ENCODE measurements around the gene RBFA. TPM values are rescaled to one million over a fixed set of nuclear protein-coding genes. Genes with fewer than 3 reads are reported as not detected.
"Not testable (repeated sequence)": the region's sequence is repeated elsewhere in the genome, so short reads cannot be mapped to it uniquely, and the experiment has no call there.

The RBFA gene
- total RNA-seq, 2 donors from 2014 or later: 26.6 to 39.4 TPM

DNA sequence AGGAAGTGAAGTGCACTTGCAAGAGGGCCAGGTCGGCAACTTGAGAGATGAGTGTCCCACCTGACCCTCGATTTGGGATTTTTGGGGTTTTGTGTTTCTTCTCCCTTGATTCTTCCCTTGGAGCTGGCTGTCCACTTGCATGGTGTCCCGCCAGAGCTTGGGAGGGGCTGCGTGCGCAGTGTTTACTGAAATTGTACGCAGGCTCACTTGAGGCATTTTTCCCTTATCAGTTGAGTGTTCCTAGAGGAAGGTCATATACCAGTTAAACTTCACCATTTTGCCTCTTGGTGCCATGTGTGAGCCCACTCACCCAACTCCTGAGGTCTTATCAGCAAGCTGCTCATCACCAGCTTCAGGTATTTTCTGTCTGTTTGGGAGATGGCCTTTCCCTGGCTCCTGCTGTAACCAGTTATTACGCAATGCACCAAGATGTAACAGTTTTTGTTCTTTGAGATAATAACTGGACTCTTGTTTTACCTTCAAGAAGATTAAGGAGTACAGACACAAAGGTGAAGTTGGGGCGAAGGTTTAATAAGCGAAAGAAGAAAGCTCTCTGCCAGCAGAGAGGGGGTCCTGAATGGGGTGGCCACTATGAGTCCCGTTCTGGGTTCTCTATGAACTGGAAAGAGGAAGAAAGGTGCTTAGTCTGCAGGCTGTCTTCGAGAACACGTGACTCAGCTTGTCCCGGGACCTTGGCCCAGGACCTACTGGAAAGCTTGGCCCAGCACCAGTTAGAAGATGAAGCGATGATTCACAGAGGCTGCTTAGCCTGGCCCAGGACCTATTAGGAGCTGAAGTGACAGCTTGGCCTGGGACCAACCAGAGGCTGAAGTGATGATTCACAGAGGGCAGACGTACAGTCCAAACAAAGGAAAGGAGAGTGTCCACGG is 24.3 kb upstream of the RBFA start:
- Mint-ChIP-seq H3K27ac (no peak overlapping the region), H3K4me3 (no peak overlapping the region), H3K4me1 (no peaks in the 10 kb centered on the region), H3K9me3 (peaks cover 10% of the 10 kb centered on the region), H3K27me3 (no peaks in the 10 kb centered on the region), H3K36me3 (ENCODE audit: low read depth) (peaks cover 4% of the 10 kb centered on the region)
- no peak for ATAC-seq (replicated peaks)

DNA sequence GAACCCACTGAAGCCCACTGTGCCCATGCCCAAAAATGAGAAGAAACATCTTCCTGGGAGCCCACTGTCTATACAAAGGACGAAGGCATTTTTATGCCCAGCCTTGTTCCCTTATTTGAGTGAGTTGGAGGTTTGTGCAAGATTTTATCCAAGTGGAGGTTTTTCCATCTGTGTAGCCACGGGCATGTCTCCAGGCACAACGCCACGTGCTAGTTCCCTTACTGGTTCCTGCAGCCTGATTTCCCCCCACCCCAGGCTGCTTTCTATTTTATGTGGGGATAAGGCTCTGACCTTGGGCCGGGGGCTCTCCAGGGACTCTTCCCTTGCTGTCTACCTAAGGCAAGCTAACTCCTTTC is 23.7 kb upstream of the RBFA start:
- no peak overlapping the region for H3K4me3 Mint-ChIP-seq
- H3K36me3 Mint-ChIP-seq (ENCODE audit: low read depth): peaks cover 4% of the 10 kb centered on the region
- peaks cover 10% of the 10 kb centered on the region for H3K9me3 Mint-ChIP-seq
- H3K27ac Mint-ChIP-seq: no peak overlapping the region
- no peak for ATAC-seq (replicated peaks)
- no peaks in the 10 kb centered on the region for H3K4me1 Mint-ChIP-seq
- no peaks in the 10 kb centered on the region for H3K27me3 Mint-ChIP-seq

DNA sequence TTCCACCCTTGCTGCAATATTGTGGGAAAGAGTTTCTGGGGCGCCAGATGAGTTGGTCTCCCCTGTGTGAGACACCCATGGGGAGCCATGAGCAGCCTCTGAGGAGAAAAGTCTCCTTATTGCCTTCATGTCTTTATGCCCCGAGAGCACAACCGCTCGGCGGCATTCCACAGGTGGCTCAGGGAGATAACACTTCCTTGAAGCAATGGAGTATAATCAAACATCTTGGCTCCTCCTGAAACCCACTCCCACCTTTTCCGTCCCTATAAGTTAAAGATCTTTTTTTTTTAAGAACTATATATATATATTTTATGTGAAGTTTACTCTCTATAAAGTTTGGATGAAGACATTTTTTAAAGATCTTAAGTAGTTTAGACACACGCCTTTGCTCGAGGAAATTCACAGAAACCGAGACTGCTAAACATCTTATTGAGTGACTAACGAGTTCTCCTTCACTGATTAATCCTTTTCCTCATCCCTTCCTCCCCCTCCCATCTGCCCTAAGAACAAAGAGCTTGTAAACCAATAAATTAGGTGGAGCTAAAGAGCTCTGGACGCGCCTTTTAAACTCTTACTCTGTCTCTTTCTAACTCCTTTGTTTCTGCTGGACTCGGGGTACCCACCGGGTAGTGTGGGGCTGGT is 22.6 kb upstream of the RBFA start:
- ATAC-seq (replicated peaks); H3K4me1 Mint-ChIP-seq; H3K36me3 Mint-ChIP-seq (ENCODE audit: low read depth); H3K27me3 Mint-ChIP-seq; H3K4me3 Mint-ChIP-seq; H3K27ac Mint-ChIP-seq; H3K9me3 Mint-ChIP-seq: not testable (repeated sequence)

DNA sequence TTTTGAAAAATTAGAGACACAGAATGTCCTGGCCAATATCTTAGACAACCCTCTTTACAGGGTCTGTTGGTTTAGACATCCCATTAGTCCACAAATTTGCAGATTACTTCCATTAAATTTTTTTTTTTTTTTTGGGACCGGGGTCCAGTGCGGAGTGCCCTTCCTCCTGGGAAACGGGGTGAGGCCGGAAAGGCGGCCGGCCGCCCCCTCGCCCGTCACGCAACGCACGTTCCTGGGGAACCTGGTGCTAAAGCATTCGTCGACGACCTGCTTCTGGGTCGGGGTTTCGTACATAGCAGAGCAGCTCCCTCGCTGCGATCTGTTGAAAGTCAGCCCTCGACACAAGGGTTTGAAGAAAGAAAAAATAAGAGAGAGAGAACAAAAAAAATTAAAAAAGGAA is 21.5 kb upstream of the RBFA start:
- Mint-ChIP-seq H3K9me3 (peaks cover 10% of the 10 kb centered on the region), H3K4me3 (no peak overlapping the region), H3K27ac (no peak overlapping the region), H3K36me3 (ENCODE audit: low read depth) (peaks cover 4% of the 10 kb centered on the region), H3K27me3 (no peaks in the 10 kb centered on the region), H3K4me1 (no peaks in the 10 kb centered on the region)
- ATAC-seq (replicated peaks): no peak

DNA sequence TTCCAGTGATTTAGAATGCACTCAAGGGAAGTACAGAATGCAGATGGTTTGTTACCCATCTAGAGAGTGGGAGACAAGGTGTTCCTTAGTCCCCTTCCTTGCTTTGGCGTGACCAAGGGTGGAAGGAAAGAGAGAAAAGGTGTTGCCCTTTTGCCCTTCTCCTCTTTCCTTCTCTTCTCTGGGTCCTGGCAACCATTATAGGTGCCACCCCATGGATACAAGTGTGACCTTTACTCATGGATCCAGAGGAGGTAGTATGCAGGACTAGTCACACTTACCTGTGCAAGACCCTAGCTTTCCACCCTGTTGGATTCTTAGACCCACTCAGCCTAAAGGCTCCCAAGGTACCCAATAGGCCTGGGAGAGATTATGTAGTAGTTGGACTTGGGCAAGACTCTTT is 11.6 kb upstream of the RBFA start:
- Mint-ChIP-seq H3K4me1 (no peaks in the 10 kb centered on the region), H3K27ac (no peak overlapping the region), H3K9me3 (peaks cover 16% of the 10 kb centered on the region), H3K4me3 (no peak overlapping the region), H3K36me3 (ENCODE audit: low read depth) (peaks cover 31% of the 10 kb centered on the region), H3K27me3 (no peaks in the 10 kb centered on the region)
- no peak for ATAC-seq (replicated peaks)

DNA sequence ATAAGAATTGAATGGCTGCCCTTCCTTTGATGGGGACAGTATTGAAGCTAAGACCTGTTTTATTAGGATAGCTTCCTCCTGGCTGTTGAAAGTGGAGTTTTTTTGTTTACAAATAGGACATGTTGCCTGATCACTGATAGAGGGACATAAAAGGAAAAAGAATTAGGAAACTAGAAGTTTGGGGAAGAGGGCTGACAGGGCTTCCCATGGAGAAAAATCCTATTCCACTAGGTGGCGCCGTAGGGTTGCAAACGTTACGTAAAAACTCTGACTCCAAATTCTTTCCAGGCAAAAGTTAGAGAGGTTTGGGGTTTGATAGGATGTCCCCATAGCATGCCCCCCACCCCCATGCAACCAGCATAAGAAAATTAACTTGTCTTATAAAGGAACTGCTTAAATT is 11.1 kb upstream of the RBFA start:
- H3K9me3 Mint-ChIP-seq: peaks cover 14% of the 10 kb centered on the region
- no peak for ATAC-seq (replicated peaks)

DNA sequence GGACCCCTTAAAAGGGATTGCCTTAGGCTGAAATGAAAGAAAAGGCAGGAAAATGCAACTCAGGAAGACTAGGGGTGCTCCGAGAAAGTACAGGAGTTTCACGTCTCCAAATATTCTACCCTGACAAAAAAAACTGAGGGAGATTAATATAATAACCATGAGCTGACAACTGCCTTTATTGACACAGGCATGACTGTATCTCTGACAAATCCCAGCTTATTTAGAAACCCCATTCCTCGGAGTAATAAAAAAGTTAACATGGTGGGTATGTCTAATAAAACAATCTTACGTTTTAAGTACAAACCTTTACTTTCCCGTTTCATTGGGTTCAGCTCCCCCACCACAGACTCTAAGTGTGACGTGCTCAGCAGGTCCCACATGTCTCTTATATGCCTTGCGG is 7.9 kb upstream of the RBFA start:
- H3K36me3 Mint-ChIP-seq (ENCODE audit: low read depth): peaks cover 31% of the 10 kb centered on the region
- no peaks in the 10 kb centered on the region for H3K27me3 Mint-ChIP-seq
- H3K27ac Mint-ChIP-seq: no peak overlapping the region
- H3K9me3 Mint-ChIP-seq: peaks cover 12% of the 10 kb centered on the region
- no peak for ATAC-seq (replicated peaks)
- no peaks in the 10 kb centered on the region for H3K4me1 Mint-ChIP-seq
- H3K4me3 Mint-ChIP-seq: no peak overlapping the region

More for the DNA sequence above, 11.1 kb upstream of the RBFA start:
- H3K27ac Mint-ChIP-seq: no peak overlapping the region
- H3K4me3 Mint-ChIP-seq: no peak overlapping the region
- peaks cover 31% of the 10 kb centered on the region for H3K36me3 Mint-ChIP-seq (ENCODE audit: low read depth)
- H3K27me3 Mint-ChIP-seq: no peaks in the 10 kb centered on the region
- no peaks in the 10 kb centered on the region for H3K4me1 Mint-ChIP-seq

DNA sequence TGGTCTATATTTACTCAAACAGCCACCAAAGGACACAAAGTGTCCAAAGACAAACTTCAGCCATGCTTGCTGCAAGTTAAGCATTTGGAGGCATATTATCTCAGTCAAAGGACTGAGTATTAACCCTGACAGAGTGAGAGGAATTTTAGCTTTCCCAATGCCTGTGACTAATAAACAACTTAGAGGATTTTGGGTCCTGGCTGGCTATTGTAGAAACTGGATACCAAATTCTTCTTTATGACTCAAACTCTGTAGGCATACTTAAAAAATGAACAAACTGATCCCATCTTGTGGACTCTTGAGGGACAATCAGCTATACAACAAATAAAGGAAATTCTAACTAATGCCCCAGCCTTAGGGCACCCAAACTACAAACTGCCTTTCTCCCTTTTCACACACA is 6.5 kb upstream of the RBFA start:
- not testable (repeated sequence) for H3K4me3 Mint-ChIP-seq; H3K27ac Mint-ChIP-seq; H3K4me1 Mint-ChIP-seq; H3K27me3 Mint-ChIP-seq; ATAC-seq (replicated peaks)
- Mint-ChIP-seq H3K36me3 (ENCODE audit: low read depth) (peaks cover 31% of the 10 kb centered on the region), H3K9me3 (peaks cover 12% of the 10 kb centered on the region)

DNA sequence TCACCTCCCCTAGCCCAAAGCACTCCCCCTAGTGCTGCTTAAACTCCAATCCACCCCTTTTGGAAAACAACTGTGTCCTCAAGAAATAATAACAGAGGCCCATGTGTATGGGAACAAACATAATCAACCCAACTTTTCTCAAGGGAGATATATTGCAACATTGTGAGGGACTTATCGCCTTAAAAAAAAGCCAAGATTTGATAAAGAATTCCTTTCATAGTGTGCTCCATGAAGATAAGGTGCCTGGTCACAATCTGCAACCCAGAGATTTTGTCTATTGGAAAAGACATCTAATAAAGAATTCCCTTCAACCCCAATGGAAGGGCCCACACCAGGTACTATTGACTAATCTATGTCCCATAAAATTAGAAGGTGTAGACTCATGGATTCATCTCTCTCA is 4.5 kb upstream of the RBFA start:
- Mint-ChIP-seq H3K27ac (no peak overlapping the region), H3K27me3 (no peaks in the 10 kb centered on the region), H3K36me3 (ENCODE audit: low read depth) (peaks cover 31% of the 10 kb centered on the region), H3K4me3 (no peak overlapping the region), H3K4me1 (peaks cover 8% of the 10 kb centered on the region), H3K9me3 (peaks cover 11% of the 10 kb centered on the region)
- ATAC-seq (replicated peaks): no peak

DNA sequence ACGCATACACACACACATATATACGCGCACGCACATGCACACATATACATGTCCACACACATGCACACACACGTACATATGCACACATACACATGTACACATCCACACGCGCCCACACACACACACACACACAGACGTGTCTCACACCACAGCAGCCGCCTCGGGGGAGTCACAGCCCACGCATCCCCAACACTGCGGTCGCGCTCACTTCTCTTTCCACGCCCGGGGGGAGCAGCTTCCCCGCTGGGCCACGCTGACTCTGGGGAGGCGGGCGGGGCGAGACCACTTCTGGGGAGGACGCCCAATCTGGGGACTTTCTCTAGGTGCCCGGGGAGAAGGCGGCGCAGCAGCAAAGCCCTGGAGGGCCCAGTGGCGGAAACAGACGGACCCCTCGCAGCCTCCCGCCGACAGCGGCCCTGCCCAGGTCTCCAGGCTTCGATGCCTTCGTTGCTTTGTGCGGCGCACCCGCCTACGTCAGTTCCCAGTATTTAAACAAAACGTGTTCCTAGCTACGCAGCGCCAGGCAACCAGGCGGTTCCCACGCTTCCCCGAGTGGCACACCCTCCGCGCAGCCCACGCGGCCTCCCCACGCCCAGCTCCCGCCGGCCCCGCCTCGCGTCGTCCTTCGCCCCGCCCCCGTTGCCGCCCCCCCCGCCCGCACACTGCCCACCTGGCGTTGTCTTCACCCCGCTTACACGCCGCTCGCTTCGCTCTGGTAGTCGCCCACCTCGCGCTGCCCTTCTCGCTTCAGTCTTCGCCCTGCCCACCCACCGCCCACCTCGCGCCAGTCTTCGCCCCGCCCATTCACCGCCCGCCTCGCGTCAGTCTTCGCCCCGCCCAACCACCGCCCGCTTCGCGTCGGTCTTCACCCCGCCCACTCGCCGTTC is 810 bp upstream of the RBFA start:
- H3K9me3 Mint-ChIP-seq: peaks cover 7% of the 10 kb centered on the region
- H3K36me3 Mint-ChIP-seq (ENCODE audit: low read depth): peaks cover 22% of the 10 kb centered on the region
- H3K27me3 Mint-ChIP-seq: no peaks in the 10 kb centered on the region
- peak overlapping the region; percentile 89 for H3K27ac Mint-ChIP-seq
- H3K4me3 Mint-ChIP-seq: peak overlapping the region; percentile 93
- peaks cover 16% of the 10 kb centered on the region for H3K4me1 Mint-ChIP-seq
- peak; percentile 56 for ATAC-seq (replicated peaks)

DNA sequence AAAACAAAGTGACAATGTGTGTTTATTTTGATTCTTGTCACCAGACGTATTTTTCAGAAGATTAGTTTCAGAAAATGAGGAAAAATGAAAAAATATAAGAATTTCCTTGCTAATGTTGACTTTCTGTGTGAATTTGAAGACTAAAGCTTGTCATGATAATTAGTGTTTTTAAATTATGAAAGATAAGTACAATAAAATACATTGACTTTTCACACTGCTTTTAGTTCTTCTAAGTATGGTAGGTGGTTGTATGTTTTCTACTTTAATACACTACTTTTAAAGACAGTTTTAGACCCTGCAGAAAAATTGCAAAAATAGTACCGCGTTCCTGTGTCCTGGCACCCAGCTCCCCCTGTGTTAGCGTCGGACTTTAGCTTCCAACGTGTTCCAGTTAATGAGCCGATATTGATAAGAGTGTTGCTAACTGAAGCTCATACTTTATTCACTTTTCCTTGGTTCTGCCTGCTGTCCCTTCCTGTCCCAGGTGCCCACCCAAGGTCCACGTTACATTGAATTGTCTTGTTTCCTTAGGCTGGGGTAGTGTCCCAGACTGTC is 695 bp downstream of the RBFA start:
- Mint-ChIP-seq H3K27ac (peak overlapping the region; percentile 89), H3K4me1 (peaks cover 16% of the 10 kb centered on the region), H3K27me3 (no peaks in the 10 kb centered on the region), H3K4me3 (peak overlapping the region; percentile 93), H3K36me3 (ENCODE audit: low read depth) (peaks cover 37% of the 10 kb centered on the region), H3K9me3 (peaks cover 3% of the 10 kb centered on the region)
- ATAC-seq (replicated peaks): no peak

DNA sequence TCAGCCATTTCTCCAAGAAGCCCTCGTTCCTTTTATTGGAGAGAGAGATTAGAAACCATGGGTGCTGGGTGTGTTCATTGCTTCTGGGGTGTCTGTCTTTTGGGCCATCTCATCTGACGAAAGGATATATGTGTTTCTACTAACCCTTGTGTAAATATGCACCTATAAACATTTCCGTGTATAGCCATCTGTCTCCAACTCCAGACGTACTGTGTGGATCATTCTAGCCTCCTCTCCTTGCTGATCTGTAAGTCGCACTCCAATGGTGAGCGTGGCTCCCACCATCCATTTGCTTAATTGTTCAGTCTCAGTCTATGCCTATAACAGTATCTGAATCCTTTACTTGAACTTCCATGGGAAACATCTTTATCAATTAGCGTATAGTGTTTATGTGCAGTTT is 1.8 kb downstream of the RBFA start:
- no peak for ATAC-seq (replicated peaks)
- peaks cover 17% of the 10 kb centered on the region for H3K4me1 Mint-ChIP-seq
- H3K27me3 Mint-ChIP-seq: no peaks in the 10 kb centered on the region
- H3K36me3 Mint-ChIP-seq (ENCODE audit: low read depth): peaks cover 48% of the 10 kb centered on the region
- no peak overlapping the region for H3K27ac Mint-ChIP-seq
- peak overlapping the region; percentile 93 for H3K4me3 Mint-ChIP-seq
- peaks cover 3% of the 10 kb centered on the region for H3K9me3 Mint-ChIP-seq

DNA sequence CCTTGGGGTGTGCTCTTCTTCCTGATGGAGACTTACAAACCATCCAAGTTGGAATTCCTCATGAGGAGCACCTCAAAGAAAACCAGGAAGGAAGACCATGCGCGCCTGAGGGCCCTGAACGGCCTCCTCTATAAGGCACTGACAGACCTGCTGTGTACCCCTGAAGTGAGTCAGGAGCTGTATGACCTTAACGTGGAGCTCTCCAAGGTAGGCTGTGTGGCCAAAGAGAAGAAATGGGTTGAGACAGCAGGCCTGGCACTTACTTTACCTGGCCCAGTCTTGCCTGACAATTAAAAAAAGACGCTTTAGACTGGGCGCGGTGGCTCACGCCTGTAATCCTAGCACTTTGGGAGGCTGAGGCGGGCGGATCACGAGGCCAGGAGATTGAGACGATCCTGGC is 3.1 kb downstream of the RBFA start:
- no peak for ATAC-seq (replicated peaks)
- Mint-ChIP-seq H3K9me3 (peaks cover 3% of the 10 kb centered on the region), H3K4me1 (peaks cover 22% of the 10 kb centered on the region), H3K27me3 (no peaks in the 10 kb centered on the region), H3K36me3 (ENCODE audit: low read depth) (peaks cover 59% of the 10 kb centered on the region), H3K27ac (no peak overlapping the region), H3K4me3 (no peak overlapping the region)

DNA sequence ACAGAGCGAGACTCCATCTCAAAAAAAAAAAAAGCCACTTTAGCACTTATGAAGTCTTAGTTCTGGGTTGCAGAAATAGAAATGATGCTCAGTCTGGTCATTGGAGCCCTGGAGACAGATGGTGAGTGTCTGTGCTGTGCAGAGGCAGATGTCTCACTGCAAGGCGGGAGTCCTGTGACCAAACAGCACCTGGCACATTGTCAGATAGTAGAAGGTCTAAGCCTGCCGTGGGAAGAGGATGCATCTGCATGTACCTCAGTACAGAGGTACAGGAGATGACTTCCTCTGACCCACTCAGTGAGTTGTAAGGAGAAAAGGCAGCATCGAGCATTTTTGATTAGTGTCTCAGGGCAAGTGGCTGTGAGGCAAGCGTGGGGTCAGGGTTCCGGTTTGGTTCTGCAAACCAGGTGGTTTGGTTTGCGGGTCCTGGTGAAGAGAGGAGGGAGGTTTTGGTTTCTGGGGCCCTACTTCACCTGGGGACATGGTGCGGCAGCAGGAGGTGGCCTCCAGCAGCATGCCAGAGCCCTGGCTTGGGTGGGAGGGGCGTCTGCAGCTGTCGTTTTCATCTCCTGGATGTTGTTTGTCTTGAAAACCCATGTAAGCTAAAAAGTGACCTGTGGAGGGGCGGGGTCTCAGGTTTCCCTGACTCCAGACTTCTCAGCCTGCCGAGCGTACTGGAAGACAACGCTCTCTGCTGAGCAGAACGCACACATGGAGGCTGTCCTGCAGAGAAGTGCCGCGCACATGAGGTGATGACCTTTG is 3.8 kb downstream of the RBFA start:
- H3K27me3 Mint-ChIP-seq: no peaks in the 10 kb centered on the region
- H3K4me1 Mint-ChIP-seq: peaks cover 18% of the 10 kb centered on the region
- peaks cover under 1% of the 10 kb centered on the region for H3K9me3 Mint-ChIP-seq
- peaks cover 65% of the 10 kb centered on the region for H3K36me3 Mint-ChIP-seq (ENCODE audit: low read depth)
- no peak overlapping the region for H3K27ac Mint-ChIP-seq
- H3K4me3 Mint-ChIP-seq: no peak overlapping the region
- ATAC-seq (replicated peaks): no peak

Measured in activated T-helper 17 cell treated with anti-CD3 and anti-CD28 coated beads, Interleukin-2, amount 50 U/mL, for 72 hours (primary cell).